Measurements from ENCODE around the gene ZNF211.

Gene ZNF211

GRCh38 chr19:57632987-57633831 lies at the start of gene ZNF211:
TSS of gene ZNF211 (plus strand) at chr19:57633168. CDS start at chr19:57633347, 179 bp downstream.
- TF ChIP-seq, protein P1, sequence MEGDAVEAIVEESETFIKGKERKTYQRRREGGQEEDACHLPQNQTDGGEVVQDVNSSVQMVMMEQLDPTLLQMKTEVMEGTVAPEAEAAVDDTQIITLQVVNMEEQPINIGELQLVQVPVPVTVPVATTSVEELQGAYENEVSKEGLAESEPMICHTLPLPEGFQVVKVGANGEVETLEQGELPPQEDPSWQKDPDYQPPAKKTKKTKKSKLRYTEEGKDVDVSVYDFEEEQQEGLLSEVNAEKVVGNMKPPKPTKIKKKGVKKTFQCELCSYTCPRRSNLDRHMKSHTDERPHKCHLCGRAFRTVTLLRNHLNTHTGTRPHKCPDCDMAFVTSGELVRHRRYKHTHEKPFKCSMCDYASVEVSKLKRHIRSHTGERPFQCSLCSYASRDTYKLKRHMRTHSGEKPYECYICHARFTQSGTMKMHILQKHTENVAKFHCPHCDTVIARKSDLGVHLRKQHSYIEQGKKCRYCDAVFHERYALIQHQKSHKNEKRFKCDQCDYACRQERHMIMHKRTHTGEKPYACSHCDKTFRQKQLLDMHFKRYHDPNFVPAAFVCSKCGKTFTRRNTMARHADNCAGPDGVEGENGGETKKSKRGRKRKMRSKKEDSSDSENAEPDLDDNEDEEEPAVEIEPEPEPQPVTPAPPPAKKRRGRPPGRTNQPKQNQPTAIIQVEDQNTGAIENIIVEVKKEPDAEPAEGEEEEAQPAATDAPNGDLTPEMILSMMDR (IDR thresholded peaks at IDR 0.05; ENCODE audit: extremely low read depth, missing control alignments) = no peak
- DNase-seq (ENCODE audit: low spot score) = peak; percentile 92

GRCh38 chr19:57583521-57584416 lies 49.2 kb upstream of the ZNF211 start, which contains the start of gene ZIK1:
TSS of gene ZIK1 (plus strand) at chr19:57584145. CDS start at chr19:57584357, 212 bp downstream.
- TF ChIP-seq, protein P1 (IDR thresholded peaks at IDR 0.05; ENCODE audit: extremely low read depth, missing control alignments) = no peak
- DNase-seq (ENCODE audit: low spot score) = peak; percentile 95

DNA sequence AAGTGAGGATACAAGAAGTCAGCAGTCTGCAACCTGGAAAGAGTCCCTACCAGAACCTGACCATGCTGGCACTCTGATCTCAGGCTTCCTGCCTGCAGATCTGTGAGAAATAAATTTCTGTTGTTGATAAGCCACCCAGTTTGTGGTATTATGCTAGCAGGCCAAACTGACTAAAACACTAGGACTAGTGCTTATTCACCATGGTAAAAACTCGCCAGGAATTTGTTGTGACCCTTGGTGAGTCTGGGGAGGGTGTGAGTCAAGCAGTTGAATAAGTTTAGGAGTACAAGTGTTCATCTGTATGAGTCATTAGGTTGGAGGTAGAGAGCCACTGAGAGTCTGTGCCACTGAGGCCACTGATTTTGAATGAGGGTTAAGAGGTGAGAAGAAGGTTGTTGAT lies 45.4 kb upstream of the ZNF211 start:
- TF ChIP-seq, protein P1 (IDR thresholded peaks at IDR 0.05; ENCODE audit: extremely low read depth, missing control alignments) = no peak
- no peak for DNase-seq (ENCODE audit: low spot score)

DNA sequence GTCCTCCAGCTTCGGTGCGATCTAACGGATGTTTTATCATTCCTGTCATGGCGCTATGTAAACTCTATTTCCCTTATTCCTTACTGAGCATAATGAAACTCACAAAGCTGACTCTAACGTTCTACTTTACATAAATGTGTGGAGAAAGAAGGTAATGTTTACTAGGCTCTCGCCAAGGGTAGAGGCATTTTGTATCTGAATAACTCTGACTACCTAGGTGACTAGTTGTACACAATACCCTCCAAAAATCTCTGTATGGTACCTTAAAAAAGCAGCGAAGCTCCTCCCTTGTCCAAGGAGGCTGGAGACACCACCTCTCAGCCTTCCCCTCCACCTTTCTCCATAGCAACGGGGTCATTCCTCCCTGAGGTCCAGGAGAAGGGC lies 33.6 kb upstream of the ZNF211 start:
- TF ChIP-seq, protein P1 (IDR thresholded peaks at IDR 0.05; ENCODE audit: extremely low read depth, missing control alignments) = no peak
- DNase-seq (ENCODE audit: low spot score) = no peak

- DNase-seq (ENCODE audit: low spot score) = peak; percentile 93
- TF ChIP-seq, protein P1 (IDR thresholded peaks at IDR 0.05; ENCODE audit: extremely low read depth, missing control alignments) = no peak
Observed at GRCh38 chr19:57599761-57600383, 33.1 kb upstream of the ZNF211 start, which contains the start of gene ZNF530. TSS of gene ZNF530 (plus strand) at chr19:57599885. CDS start at chr19:57604346, 4,461 bp downstream.

- TF ChIP-seq, protein P1 (IDR thresholded peaks at IDR 0.05; ENCODE audit: extremely low read depth, missing control alignments) = no peak
Observed at GRCh38 chr19:57606931-57607330, 26.0 kb upstream of the ZNF211 start.

More at GRCh38 chr19:57606931-57607330, 26.0 kb upstream of the ZNF211 start:
- no peak for DNase-seq (ENCODE audit: low spot score)
